ENCODE results near the gene SHISA3.

DNA sequence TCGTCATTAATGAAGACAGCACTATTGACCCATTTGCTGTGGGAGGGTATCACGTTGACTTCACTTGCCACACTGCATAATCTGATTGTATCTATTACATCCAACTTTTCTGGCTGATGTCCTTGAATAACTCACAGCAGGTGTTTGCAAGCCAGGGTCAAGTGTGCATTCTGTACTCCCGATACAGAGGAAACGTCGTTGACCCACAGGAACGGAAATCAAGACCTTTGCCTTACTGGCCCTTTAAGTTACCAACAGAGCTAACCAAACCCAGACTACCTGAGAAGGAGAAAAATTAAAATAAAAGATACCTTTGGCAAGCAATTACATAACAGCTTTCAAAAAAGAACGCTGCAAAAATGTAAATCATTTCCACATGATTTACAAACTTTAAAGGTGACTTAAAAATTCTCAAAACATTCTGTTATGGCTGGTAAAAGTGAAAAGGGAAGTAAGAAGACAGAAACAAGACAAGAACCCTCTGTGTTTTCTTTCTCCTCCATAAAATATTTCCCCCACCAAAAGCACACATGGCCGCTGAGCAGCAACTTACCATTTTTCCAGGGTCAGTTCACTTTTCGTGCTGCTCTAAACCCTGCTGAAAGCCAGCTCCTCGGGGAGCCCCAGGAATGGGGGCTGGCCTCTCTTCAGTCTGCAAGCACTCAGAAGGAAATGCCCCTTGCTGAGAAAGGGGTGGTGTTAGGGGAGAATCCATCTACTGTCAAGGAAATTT is 6.5 kb upstream of the SHISA3 start:
- TF ChIP-seq POLR2A (IDR thresholded peaks at IDR 0.05): no peak
- TF ChIP-seq, protein P1, sequence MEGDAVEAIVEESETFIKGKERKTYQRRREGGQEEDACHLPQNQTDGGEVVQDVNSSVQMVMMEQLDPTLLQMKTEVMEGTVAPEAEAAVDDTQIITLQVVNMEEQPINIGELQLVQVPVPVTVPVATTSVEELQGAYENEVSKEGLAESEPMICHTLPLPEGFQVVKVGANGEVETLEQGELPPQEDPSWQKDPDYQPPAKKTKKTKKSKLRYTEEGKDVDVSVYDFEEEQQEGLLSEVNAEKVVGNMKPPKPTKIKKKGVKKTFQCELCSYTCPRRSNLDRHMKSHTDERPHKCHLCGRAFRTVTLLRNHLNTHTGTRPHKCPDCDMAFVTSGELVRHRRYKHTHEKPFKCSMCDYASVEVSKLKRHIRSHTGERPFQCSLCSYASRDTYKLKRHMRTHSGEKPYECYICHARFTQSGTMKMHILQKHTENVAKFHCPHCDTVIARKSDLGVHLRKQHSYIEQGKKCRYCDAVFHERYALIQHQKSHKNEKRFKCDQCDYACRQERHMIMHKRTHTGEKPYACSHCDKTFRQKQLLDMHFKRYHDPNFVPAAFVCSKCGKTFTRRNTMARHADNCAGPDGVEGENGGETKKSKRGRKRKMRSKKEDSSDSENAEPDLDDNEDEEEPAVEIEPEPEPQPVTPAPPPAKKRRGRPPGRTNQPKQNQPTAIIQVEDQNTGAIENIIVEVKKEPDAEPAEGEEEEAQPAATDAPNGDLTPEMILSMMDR (IDR thresholded peaks at IDR 0.05): no peak
- no peak for TF ChIP-seq POLR2AphosphoS5 (IDR thresholded peaks at IDR 0.05)

Measured in prostate gland (tissue), 2 donors.